BJ (cell line): ENCODE results near the gene GPR55. TPM values are rescaled to one million over a fixed set of nuclear protein-coding genes. Genes with fewer than 3 reads are reported as not detected.

ENCODE experiments used
- CTCF ChIA-PET: fragments of 350-600 bp; formaldehyde crosslinking; extraction: SDS; loops from one replicate; lab custom pipeline; 2021; ENCODE audit warnings: antibody characterized with exemption, inconsistent platforms; lab: Yijun Ruan, JAX
- POLR2A ChIA-PET: fragments of 300-600 bp; sonication (Branson Sonifier 250); formaldehyde crosslinking; extraction: SDS; loops from one replicate; lab custom pipeline; 2021; ENCODE audit warnings: antibody characterized with exemption; lab: Charles Lee
- DNase-seq: peaks from one replicate; pipeline ENCODE4 v3.0.0-alpha.2; 2011; ENCODE audit warnings: low read depth
- H3K27me3 ChIP-seq: 2 replicates; pipeline ENCODE4 v1.6.0; 2011; ENCODE audit warnings: low read length; ENCODE audit not compliant: control insufficient read depth, insufficient read depth
- H3K36me3 ChIP-seq: 2 replicates; pipeline ENCODE4 v1.5.1; 2011; ENCODE audit warnings: low read length; ENCODE audit not compliant: control insufficient read depth, insufficient read depth
- H3K4me3 ChIP-seq: 2 replicates; pipeline ENCODE4 v1.5.1; 2011; ENCODE audit warnings: low read depth, mild to moderate bottlenecking, control low read depth, low read length
- CTCF ChIP-seq: IDR thresholded peaks from 2 replicates; pipeline ENCODE4 v1.5.1; 2011; ENCODE audit warnings: low read depth, mild to moderate bottlenecking, control low read depth, inconsistent platforms, low read length, moderate library complexity; ENCODE audit not compliant: insufficient read depth
- polyA plus RNA-seq: library from polyadenylated mRNA; depleted of rRNA; stranded (reverse); fragments of >200 nt; gene quantifications from 2 replicates; pipeline ENCODE4 v1.2.3, GENCODE V29; 2011

Gene GPR55
- polyA plus RNA-seq, 1 experiment: not detected

GRCh38 chr2:230909841-230910545, 15.0 kb downstream of the GPR55 start:
- Histone ChIP-seq H3K27me3 (peaks cover 2% of the 10 kb centered on the region; the same call in 1 of the 2 replicates), H3K36me3 (no peaks in the 10 kb centered on the region), H3K4me3 (no peak overlapping the region)
- DNase-seq: no peak
- ChIA-PET POLR2A (no interaction called here), CTCF (no interaction called here)
- TF ChIP-seq CTCF: no peak

GRCh38 chr2:230908595-230909191, 16.3 kb downstream of the GPR55 start:
- no peak overlapping the region for H3K4me3 ChIP-seq
- ChIA-PET POLR2A (no interaction called here), CTCF (interaction anchor here (0.8 to 1.0 kb wide), 2 partner anchors 9 to 79 kb away, joined by 3 read pairs; no protein-coding TSS in a partner anchor)
- peak; percentile 51 for DNase-seq
- no peaks in the 10 kb centered on the region for H3K27me3 ChIP-seq
- H3K36me3 ChIP-seq: no peaks in the 10 kb centered on the region
- TF ChIP-seq CTCF: no peak

GRCh38 chr2:230908092-230908594, 16.9 kb downstream of the GPR55 start:
- ChIA-PET CTCF (interaction anchor here (0.6 to 1.0 kb wide), 4 partner anchors 9 to 79 kb away, joined by 3 read pairs; no protein-coding TSS in a partner anchor), POLR2A (no interaction called here)
- H3K27me3 ChIP-seq: no peaks in the 10 kb centered on the region
- no peak for DNase-seq
- no peaks in the 10 kb centered on the region for H3K36me3 ChIP-seq
- TF ChIP-seq CTCF: no peak
- no peak overlapping the region for H3K4me3 ChIP-seq

- no peak for TF ChIP-seq CTCF
- Histone ChIP-seq H3K4me3 (no peak overlapping the region), H3K36me3 (no peaks in the 10 kb centered on the region), H3K27me3 (no peaks in the 10 kb centered on the region)
- DNase-seq: no peak
- CTCF ChIA-PET: interaction anchor here (0.6 to 0.7 kb wide), 3 partner anchors 60 to 80 kb away, joined by 3 to 5 read pairs (median 3); no protein-coding TSS in a partner anchor
- POLR2A ChIA-PET: no interaction called here
Observed at GRCh38 chr2:230907361-230908091, 17.5 kb downstream of the GPR55 start.
